Erythroblast (primary cell): ENCODE measurements around the gene HOXC5.

ENCODE experiments used
- DNase-seq, 2 experiments: peaks; one replicate each; lab custom pipeline; 2025; lab: John Stamatoyannopoulos, UW
- GATA1 ChIP-seq: IDR thresholded peaks from 2 replicates; pipeline ENCODE4 v1.6.1; 2011; ENCODE audit warnings: low read depth, mild to moderate bottlenecking, control low read depth, low read length, moderate library complexity
- POLR2A ChIP-seq: IDR thresholded peaks from 2 replicates; pipeline ENCODE4 v1.6.1; 2011; ENCODE audit warnings: mild to moderate bottlenecking, low read length

HOXC5 gene

DNA sequence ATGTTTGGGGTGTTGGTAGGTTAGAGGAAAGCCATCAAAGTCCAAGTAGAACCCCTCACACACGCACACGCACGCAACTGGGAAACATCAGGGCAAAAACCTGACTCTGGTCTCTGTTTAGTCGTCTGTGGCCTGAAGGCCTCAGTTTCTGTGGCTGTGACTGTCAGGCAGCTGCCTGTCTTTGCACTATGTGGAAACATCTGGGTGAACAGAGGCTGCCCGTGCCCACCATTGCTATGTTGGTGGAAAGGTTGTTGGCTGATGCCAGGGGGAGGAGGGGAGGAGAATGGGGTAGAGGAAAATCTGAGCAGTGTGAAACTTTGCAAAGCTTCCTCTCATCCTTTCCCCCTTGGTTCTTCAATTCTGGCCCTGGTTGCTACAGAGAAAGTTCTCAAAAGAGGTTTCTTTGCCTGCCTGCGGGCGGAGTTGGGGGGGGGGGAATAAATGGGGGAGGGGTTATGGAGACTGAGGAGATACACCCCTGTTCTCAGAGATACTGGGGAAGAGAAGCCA lies 40.4 kb upstream of the HOXC5 start:
- no peak for TF ChIP-seq POLR2A
- TF ChIP-seq GATA1: no peak
- DNase-seq: no peak

DNA sequence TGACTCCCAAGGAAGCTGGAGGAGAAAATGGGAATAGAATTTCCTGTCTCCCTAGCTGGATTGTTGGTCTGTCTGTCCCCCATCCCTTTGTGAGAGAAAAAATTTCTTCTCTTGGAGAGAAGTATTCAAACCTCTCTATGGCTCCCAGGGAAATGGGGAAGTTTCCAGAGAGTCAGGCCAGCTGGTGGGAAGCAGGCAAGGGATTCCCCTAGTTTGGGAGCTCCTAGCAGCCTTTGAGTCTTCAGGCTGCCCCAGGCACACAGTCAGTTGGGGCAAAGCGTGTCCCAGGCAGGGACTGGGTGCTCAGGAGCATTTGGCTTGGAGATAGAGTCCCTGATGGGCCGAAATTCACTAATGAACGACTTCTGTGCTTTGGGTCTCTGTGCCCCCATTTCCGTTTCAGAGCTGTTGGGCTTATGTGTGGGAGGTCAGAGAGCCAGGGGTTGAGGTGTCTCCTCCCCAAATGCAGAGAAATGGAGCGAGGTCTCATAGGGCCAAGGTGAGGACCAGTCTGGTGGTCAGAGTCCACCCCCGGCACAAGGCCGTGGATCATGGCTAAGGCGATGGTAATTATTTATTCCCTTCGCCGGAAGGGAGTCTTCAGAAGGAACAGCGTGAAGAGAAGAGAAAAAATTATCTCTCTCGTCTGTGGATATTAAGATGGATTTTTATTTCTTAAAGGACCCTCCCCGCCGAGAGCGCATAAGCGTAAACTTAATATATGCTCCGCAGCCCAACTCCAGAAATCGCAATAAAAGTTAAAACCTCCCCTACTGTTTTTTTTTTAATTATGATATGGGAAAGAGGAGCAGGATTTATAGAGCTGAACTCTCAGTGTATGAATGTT lies 39.5 kb upstream of the HOXC5 start:
- TF ChIP-seq GATA1 (no peak), POLR2A (no peak)
- DNase-seq: no peak

DNA sequence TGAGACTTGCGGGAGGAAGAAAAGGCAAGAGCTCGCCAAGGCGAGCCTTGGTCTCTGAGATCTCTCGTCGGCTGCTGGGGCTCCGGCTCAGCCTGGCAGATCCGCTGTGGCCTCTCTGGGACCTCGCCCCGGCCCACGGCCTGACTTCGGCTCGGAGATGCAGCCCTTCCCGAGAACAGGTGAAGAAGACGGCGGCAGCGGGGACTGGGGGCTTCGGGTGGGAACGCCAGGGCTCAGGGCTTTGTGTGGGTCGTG lies 38.9 kb upstream of the HOXC5 start:
- TF ChIP-seq POLR2A: no peak
- no peak for TF ChIP-seq GATA1
- DNase-seq: no peak

DNA sequence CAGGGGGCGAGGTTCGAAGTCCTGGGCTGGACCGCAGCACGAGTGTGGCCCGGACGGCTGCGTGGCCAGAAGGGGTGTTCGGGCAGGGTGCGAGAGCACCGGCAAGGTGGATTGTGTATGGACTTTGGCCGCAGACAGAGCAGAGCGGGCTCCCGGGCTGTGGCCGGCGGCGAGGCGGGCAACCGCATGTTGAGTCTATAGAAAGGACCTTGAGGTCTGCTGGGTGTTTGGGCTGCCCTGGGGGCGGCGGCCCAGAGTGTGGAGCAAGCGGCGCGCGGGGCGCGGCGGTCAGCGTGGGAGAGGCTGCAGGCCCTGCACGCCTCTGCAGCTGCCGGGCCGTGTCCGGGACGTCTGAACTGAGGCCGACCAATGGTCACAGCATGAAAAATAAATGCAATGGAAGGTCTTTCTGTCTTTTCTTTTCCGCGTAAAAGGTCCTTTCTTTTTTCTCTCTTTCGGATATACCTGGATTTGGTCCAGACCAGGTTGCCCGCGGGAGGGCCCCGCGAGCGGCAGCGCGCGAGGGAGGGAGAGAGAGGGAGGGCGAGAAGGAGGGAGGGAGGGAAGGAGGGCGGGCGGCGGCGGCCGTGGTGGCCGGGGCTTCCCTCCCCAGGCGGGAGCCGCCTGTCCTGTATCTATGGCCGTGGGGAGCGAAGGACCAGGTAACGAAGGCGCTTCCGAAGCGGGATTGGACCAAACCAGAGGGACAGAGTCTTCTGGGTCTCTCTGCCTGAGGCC lies 38.4 kb upstream of the HOXC5 start:
- no peak for DNase-seq
- no peak for TF ChIP-seq POLR2A
- no peak for TF ChIP-seq GATA1

DNA sequence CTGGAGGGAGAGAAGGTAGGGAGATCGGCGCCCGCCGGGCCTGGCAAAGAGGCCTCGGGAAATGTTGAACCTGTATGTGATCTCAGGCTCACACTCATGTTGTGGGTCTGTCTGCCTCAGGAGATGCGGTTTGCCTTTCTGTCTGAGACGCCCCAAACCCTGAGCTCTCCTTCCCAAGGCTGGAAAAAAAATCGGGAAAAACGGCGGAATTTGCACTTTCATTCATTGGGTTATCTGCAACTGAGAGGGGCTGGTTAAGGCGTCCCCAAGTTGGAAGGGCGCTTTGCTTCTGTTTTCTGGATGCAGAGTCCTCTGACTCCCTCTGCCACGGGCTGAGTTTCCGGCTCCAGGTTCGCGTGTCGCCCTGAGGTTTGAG lies 37.9 kb upstream of the HOXC5 start:
- TF ChIP-seq POLR2A (no peak), GATA1 (no peak)
- DNase-seq: no peak

DNA sequence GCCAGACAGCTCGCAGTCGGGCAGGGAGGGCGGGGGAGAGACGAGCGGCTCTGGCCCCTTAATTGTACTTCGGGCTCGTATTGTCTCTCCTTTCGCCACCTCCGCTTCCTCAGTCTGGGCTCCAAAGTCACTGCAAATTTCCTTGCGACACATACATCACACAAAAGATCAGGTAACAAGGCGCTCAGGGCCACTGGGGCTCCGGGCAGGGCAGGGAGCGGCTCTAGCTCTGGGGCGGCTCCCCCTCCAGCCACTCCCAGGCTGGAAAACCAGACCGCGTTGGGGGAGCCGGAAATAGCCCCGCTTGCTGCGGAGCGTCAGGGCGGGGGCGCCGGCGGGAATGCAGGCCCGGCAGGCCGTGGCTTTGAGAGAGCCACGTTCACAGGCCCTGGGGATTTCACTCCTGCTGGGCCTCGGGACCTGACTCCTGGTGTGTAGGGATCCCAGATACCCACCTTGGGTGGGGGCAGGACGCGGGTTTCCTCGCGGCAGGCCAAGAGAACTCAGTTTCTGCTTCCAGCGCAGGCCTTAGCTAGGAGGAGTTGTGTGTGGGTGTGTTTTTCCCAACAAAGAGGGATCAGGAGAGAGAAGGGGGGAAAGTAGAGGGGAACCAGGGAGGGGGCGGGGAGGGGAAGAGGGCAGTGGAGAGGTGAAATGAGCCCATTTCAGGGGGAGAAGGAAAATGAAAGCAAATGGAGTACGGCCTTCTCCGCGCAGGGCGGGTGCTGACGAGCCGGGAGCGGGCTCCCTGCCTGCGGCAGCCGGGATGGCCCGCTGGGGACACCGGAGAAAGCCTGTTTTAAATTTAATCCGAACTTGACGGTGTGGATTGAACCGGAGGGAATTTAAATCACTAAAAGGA lies 37.2 kb upstream of the HOXC5 start:
- no peak for DNase-seq
- TF ChIP-seq GATA1 (no peak), POLR2A (no peak)

DNA sequence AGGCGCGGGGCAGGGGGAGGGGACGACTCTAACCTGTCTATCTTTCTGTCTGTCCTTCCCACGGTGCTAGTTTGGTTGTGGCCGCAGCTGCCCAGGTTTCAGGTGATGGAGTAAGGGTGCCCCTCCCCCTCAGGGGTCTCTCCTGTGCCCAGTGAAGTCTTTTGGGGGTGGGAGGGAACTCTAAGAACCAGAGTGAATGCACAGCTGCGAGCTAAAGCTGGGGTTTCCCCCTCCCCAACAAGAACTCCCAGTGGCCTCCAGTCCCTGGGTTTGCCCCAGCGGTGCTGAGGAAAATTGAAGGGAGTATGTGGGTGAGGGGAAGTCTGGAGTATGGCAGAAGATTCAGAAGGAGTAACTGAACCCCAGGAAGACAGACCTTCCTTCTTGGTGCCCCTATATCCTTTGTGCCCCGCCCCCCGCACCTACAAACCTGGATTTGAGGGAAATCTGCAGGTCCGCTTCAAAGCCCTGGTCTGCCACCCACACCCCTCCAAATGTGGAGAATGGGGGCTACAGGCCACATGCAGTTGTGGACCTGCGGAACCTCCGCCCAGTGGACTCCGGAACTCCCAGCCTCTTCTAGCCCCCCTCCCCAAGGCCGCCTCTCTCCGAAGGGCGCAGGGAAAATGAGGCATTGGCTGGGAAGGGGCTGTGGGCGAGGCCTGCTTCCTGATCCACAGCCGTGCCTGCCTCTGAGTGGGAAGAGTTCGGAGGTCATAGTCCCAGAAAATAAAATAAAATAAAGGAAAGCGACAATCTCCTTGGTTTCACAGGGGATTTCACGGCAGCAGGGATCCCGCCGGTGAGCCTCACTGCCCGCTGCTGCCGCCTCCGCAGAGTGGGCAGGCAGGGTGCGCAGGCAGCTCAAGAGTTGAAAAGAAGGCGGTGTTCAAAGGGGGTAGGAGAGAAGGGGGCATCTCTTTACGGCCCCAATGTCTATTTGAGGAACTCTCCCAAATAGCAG lies 36.3 kb upstream of the HOXC5 start:
- TF ChIP-seq POLR2A (no peak), GATA1 (no peak)
- no peak for DNase-seq

DNA sequence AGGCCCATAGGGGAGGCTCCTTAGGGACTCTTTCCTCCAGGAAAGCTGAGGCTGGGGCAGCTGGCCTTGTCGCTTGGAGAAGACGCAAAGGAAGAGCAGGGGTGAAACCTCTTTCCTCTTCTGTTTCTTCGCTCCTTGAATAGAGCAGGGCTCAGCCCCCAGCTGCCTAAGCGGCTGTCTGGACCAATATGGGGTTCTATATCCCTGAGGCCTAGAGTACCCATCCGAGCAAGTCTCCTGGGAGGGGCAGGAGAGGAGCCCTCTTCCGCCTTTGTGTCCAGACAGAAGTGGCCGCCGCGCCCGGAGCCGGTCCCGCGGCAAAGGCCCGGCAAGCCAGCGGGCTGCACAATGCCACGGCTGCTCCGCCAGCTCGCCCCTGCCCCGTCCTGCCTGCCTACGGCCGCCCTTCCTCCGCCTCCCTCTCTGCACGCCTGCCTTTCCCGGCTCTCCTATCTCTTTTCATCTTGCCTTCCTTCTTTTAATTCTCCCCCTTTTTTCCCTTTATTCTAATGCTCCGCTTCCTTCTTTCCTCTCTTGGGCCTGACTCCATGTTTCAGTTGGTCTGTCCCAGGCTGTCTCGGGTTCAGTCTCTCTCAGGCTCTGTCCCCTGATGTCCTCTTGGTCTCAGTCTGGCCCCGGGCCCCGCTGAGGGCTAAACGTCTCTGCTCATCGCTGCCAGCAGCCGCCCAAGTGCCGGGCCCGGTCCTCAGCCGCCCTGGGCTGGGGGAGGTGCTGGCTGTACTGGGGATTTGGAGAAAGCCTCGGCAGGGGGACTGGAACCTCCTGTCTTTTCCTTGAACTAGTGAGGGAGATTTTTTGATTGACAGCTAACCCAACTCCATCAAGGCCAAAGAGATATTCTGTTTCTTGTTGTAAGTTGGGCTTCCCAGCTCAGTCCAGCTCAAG lies 35.4 kb upstream of the HOXC5 start:
- DNase-seq: no peak
- TF ChIP-seq GATA1 (no peak), POLR2A (no peak)

DNA sequence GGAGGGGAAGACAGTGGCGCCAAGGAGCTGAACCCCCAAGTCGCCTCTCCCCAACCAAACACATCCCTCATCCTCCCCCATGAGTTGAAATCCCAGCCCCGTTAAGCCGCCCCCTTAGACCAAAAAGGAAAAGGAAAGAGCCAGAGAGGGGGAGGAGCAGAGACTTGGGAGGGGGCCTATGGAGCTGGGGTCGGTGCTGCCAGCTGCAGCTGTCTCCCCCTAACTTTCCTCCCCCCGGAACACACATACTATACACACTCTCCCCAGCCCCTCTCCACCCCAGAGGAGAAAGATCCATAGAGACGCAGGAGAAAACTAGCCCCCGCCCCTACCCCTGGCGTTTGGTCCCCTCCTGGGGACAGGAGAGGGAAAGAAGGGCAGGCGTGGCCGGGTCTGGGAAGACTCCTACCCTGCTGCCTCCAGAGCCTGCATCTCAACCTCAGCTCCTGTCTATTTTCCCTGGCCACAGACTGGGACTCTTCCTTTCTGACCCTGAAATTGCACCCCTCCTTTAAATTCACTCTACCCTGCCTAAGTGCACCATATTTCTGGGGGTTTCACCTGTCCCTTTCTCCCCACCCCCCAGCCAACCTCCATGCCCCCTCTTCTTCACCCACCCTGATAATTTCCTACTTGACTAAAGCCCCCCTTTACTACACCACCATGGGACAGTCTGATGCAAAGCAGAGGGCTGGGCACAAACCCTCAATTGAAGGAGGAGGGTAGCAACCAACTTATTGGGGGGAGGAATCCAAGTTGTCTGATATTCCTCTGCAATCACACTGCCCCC lies 34.5 kb upstream of the HOXC5 start:
- no peak for DNase-seq
- TF ChIP-seq GATA1: no peak

DNA sequence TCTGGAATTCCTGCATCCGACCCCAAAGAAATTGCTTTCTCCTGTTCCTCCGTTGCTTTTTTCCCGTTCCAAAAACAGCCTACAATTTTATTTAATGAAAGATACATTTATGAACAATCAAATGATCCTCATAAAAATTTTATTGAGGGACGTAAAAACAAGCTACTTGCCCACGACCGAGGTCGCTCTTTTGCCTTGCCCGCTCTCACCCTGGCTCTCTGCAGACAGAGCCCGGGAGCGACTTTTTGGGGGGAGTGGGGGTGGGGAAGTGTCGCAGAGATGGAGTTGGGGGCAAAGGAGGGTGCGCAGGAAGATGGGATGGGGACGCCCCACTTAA lies 34.0 kb upstream of the HOXC5 start:
- no peak for DNase-seq
- TF ChIP-seq GATA1 (no peak), POLR2A (no peak)

DNA sequence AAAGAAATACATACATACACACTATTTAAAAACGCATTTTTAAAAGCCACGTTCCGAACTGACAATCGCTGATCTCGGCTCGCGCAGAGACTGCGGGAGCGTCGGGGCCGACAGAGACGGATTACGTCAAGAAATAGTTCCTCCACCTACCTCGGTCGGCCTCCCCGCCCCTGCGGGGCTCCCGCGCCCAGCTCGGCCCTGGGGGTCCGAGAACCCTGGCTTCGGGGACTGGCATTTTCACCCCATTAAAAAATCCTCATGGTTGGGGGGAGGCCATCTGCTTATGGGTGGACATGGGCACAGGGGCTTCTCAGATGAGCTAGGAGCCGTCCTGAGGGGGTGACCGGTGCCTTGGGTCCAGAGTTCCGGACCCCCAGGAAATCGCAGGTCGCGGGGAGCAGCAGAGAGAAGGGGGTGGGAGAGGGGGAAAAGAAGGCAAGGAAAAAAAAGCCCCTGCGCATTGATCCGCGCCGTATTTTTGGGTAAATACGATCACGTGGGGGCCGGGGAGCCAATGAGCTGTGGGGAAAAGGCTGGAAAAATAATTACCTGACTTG lies 33.2 kb upstream of the HOXC5 start:
- TF ChIP-seq GATA1: no peak
- no peak for TF ChIP-seq POLR2A
- no peak for DNase-seq
